Activated CD4-positive, alpha-beta memory T cell treated with anti-CD3 and anti-CD28 coated beads for 36 hours (primary cell): Measurements from ENCODE around the gene NR5A1. TPM values are rescaled to one million over a fixed set of nuclear protein-coding genes. Genes with fewer than 3 reads are reported as not detected.

Experiments used
- CTCF ChIA-PET: fragments of 350-600 bp; sonication (Branson Sonifier 250); formaldehyde crosslinking; loops from one replicate; lab custom pipeline; 2021; ENCODE audit warnings: antibody characterized with exemption, inconsistent platforms; lab: Charles Lee
- POLR2A ChIA-PET: fragments of 350-600 bp; sonication (Branson Sonifier 250); formaldehyde crosslinking; loops from one replicate; lab custom pipeline; 2021; ENCODE audit warnings: antibody characterized with exemption; lab: Charles Lee
- DNase-seq: peaks from one replicate; pipeline ENCODE4 v3.0.0-alpha.2; 2020
- H3K27ac Mint-ChIP-seq: one replicate; pipeline ENCODE4 v1.8.0; 2021; ENCODE audit warnings: mixed read lengths
- H3K27me3 Mint-ChIP-seq: one replicate; pipeline ENCODE4 v1.8.0; 2021; ENCODE audit warnings: mixed read lengths
- H3K36me3 Mint-ChIP-seq: one replicate; pipeline ENCODE4 v1.8.0; 2021; ENCODE audit warnings: mixed read lengths
- H3K4me1 Mint-ChIP-seq: one replicate; pipeline ENCODE4 v1.8.0; 2021; ENCODE audit warnings: low read depth, mixed read lengths
- H3K4me3 Mint-ChIP-seq: one replicate; pipeline ENCODE4 v1.8.0; 2021; ENCODE audit warnings: mild to moderate bottlenecking, mixed read lengths
- H3K9me3 Mint-ChIP-seq: one replicate; pipeline ENCODE4 v1.8.0; 2021; ENCODE audit warnings: mixed read lengths
- intact Hi-C: fragments of 100-400 bp; cut with micrococcal nuclease; formaldehyde crosslinking; loops from one replicate; pipeline ENCODE4 v1.15.1; 2023
- total RNA-seq, 2 experiments: library from RNA; stranded (reverse); gene quantifications; one replicate each; pipeline ENCODE4 v1.2.3, GENCODE V29; 2021

NR5A1 gene
- total RNA-seq, 2 experiments from 2014 or later = not detected

DNA sequence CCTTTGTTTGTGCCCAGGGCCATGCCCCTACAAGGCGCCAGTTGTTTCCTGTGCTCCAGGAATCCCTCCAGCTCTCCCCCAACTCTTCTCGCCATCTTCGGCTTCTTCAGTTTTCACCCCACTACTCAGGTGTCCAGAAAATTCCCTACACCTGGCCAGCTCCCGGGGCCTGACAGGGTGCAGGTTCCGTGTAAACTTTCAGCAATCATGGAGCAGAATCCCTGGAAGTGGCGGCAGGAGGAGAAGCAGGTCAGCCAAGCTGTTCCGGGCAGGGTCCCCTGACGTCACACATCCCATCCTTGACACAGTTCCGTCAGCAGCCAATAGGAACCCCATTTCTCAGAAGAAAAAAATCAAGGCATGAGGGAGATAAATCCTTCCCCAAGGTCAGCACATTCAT lies 69.1 kb downstream of the NR5A1 start:
- ChIA-PET POLR2A (no interaction called here), CTCF (no interaction called here)
- intact Hi-C loops = no loop called here
- Mint-ChIP-seq H3K9me3 (no peaks in the 10 kb centered on the region), H3K36me3 (no peaks in the 10 kb centered on the region), H3K27me3 (peaks cover 17% of the 10 kb centered on the region), H3K4me1 (no peaks in the 10 kb centered on the region), H3K27ac (no peak overlapping the region), H3K4me3 (no peak overlapping the region)
- no peak for DNase-seq

GRCh38 chr9:124437086-124437485 lies 70.1 kb downstream of the NR5A1 start:
- CTCF ChIA-PET = no interaction called here
- Mint-ChIP-seq H3K4me1 (no peaks in the 10 kb centered on the region), H3K4me3 (no peak overlapping the region)

GRCh38 chr9:124436320-124436719 lies 70.9 kb downstream of the NR5A1 start:
- ChIA-PET POLR2A (no interaction called here), CTCF (no interaction called here)
- peaks cover 10% of the 10 kb centered on the region for H3K27me3 Mint-ChIP-seq
- intact Hi-C loops = no loop called here
- H3K4me3 Mint-ChIP-seq = no peak overlapping the region
- H3K36me3 Mint-ChIP-seq = no peaks in the 10 kb centered on the region
- H3K9me3 Mint-ChIP-seq = no peaks in the 10 kb centered on the region
- H3K27ac Mint-ChIP-seq = no peak overlapping the region
- H3K4me1 Mint-ChIP-seq = no peaks in the 10 kb centered on the region
- DNase-seq = no peak

More at GRCh38 chr9:124437086-124437485, 70.1 kb downstream of the NR5A1 start:
- Mint-ChIP-seq H3K27me3 (peaks cover 15% of the 10 kb centered on the region), H3K27ac (no peak overlapping the region), H3K36me3 (no peaks in the 10 kb centered on the region), H3K9me3 (no peaks in the 10 kb centered on the region)
- intact Hi-C loops = no loop called here
- POLR2A ChIA-PET = no interaction called here
- no peak for DNase-seq

Other genes with a start within 250 kb of the NR5A1 start
- gene NEK6, start 249.4 kb downstream of the NR5A1 start, total RNA-seq = 10 to 100 TPM; 16.1 to 18.8 TPM
- gene PSMB7, start 92.0 kb downstream of the NR5A1 start, total RNA-seq = 100 to 1,000 TPM; 156 TPM
- not detected for gene ADGRD2, start 56.9 kb downstream of the NR5A1 start, total RNA-seq